ENCODE results near the gene WIZ.
"Not testable (repeated sequence)": the region's sequence is repeated elsewhere in the genome, so short reads cannot be mapped to it uniquely, and the experiment has no call there.

WIZ gene

DNA sequence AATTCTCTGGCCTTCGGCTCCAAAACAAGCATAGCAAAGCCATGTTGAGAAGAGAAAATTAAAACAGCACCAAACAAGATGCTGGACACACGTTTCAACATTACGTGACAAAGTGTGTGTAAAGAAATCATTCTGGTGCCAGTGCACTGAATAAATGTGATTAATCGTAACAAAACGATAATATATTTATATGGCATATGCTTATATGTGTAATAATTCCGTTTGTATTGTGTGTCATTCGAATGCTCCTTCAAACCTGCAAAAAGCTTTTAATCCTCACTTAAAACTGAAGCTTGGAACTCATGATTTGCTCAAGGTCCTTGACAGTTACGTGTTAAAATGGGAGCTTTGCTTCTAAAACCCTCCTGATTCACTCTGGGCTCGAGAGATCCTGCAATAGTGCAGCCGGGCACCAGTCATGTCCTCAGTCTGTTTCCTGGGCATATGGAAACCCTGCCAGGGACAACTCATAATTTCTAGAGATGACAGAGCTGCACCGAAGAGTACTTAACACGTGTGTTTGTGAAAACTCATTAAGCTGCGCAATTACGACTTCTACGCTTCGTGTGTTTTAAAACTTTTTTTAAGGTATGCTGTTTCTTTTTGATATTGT lies 30.2 kb downstream of the WIZ start:
- DNase-seq (ENCODE audit: low spot score) = no peak
- ChIA-PET POLR2A (ENCODE audit: low non-redundant PET) (interaction anchor here (0.6 to 1.5 kb wide), 5 partner anchors 12 to 261 kb away, joined by 3 to 5 read pairs (median 4); partner anchors contain the start of gene AKAP8), CTCF (interaction anchor here (0.6 to 1.7 kb wide), 16 partner anchors 11 to 944 kb away, joined by 3 to 7 read pairs (median 3); no protein-coding TSS in a partner anchor)
- peak overlapping the region; percentile 78 for H3K27ac ChIP-seq
- TF ChIP-seq, protein P1, sequence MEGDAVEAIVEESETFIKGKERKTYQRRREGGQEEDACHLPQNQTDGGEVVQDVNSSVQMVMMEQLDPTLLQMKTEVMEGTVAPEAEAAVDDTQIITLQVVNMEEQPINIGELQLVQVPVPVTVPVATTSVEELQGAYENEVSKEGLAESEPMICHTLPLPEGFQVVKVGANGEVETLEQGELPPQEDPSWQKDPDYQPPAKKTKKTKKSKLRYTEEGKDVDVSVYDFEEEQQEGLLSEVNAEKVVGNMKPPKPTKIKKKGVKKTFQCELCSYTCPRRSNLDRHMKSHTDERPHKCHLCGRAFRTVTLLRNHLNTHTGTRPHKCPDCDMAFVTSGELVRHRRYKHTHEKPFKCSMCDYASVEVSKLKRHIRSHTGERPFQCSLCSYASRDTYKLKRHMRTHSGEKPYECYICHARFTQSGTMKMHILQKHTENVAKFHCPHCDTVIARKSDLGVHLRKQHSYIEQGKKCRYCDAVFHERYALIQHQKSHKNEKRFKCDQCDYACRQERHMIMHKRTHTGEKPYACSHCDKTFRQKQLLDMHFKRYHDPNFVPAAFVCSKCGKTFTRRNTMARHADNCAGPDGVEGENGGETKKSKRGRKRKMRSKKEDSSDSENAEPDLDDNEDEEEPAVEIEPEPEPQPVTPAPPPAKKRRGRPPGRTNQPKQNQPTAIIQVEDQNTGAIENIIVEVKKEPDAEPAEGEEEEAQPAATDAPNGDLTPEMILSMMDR (conservative IDR thresholded peaks at IDR 0.05; ENCODE audit: low read depth) = no peak

DNA sequence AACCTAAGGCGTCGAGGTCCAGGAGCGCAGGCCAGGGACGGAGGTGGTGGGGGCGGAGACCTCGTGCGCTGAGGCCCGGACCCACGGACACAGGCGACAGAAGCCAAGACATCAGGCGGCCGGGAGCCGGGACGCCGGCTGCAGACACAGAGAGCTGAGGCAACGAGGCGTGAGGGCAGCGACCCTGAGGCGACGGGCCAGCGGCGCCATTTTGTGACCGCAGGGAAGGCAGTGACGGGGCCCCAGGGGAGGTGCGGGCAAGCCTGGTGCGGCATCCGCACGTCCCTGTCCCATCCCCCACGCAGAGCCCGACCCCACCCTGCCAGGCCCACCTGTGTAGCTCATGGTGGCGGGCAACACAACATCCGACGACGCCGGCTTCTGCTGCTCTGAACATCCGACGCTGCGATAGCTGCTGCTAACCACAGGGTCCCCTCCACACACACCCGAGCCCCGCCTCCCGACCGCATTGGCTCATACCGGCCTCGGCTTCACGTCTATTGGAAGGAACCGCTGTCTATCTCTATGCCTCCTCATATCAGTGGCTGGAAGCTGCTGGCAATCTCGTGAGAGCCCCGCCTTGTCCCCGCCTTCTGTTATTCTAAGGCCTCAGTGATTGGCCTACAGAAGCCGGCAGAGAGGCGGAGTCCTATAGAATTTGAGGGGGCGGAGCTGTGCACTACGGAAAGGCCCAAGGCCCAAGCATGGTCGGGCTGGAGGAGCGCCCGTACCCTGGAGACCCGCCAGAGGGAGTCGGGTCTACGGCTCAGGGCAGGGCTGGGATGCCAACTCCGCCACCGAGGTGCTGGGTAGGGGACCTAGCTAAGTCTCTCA lies 31.0 kb downstream of the WIZ start, which contains the start of gene AKAP8L:
AKAP8L (minus strand) TSS at position 410 of the 834 bp plus-strand sequence; CDS start at position 345, 65 bp downstream.
- peak; percentile 100 for DNase-seq (ENCODE audit: low spot score)
- TF ChIP-seq, protein P1 (conservative IDR thresholded peaks at IDR 0.05; ENCODE audit: low read depth) = no peak; the same call in 1 of the 2 replicates
- CTCF ChIA-PET = interaction anchor here (0.6 to 1.7 kb wide), 13 partner anchors 10 to 326 kb away, joined by 3 to 7 read pairs (median 4); no protein-coding TSS in a partner anchor
- peak within 1 kb of the TSS; percentile 78 for H3K27ac ChIP-seq
- POLR2A ChIA-PET (ENCODE audit: low non-redundant PET) = interaction anchor here (0.6 to 1.5 kb wide), 5 partner anchors 11 to 260 kb away, joined by 3 to 5 read pairs (median 4); partner anchors contain the start of gene AKAP8

DNA sequence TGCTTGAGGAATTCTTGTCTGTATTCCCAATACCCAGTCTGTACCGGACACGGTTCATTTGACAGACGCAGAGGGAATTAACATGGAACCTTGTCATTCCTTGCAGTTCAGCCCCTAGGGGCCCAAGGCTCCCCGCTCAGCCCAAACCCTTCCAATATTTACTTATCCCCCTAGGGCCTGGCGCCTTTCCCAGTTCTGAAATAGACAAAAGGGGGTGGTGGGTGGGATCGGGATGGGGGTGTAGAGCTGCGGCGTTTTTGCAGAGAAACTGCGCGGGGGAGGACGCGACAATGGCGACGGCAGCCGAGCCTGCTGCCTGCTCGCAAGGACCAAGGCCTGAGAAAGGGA lies 31.6 kb downstream of the WIZ start:
- ChIA-PET POLR2A (ENCODE audit: low non-redundant PET) (interaction anchor here (0.6 to 1.5 kb wide), 4 partner anchors 10 to 38 kb away, joined by 3 to 5 read pairs (median 4); partner anchors contain the start of gene AKAP8), CTCF (interaction anchor here (0.6 to 1.7 kb wide), 2 partner anchors 138 to 326 kb away, joined by 3 to 5 read pairs; no protein-coding TSS in a partner anchor)
- TF ChIP-seq, protein P1 (conservative IDR thresholded peaks at IDR 0.05; ENCODE audit: low read depth) = no peak
- H3K27ac ChIP-seq = peak overlapping the region; percentile 78
- DNase-seq (ENCODE audit: low spot score) = peak; percentile 43

DNA sequence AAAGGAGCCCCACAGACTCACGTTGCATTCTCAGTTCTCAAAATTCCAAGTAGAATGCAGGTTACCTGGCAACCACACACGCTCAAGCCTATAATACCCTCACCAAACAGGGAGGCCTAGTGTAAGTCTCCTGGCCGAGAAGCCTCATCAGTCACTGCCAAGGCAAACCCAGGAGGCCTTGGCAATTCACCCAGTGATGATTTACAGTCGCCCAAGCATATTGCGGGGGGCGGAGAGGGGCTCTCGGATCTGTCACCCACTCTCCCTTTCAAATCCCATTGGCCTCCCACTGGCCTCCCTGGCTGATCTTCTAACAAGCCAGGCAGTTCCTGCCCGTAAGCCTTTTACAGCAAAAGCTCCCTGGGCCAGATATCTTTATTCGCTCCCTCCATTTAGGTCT lies 32.1 kb downstream of the WIZ start:
- ChIA-PET POLR2A (ENCODE audit: low non-redundant PET) (no interaction called here), CTCF (no interaction called here)
- TF ChIP-seq, protein P1 (conservative IDR thresholded peaks at IDR 0.05; ENCODE audit: low read depth) = no peak
- peak overlapping the region; percentile 78 for H3K27ac ChIP-seq
- DNase-seq (ENCODE audit: low spot score) = peak; percentile 19

DNA sequence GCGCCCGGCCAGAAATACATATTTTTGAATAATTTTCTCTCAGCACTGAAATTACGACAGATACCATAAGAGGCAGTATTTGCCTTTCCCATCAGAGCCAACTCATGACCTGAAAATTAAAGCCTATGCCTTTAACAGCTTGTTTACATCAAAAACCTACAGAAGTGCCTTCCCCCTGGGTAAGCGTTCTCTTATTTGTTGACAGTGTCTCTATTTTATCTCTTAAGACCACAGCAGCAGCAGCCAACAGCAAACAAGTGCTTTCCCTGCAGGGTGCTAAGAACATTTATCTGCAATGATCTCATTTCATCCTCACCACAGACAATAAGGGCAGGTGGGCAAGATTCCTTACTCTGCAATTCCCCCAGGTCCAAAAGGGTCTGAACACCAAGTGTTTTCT lies 36.9 kb downstream of the WIZ start:
- CTCF ChIA-PET = no interaction called here
- DNase-seq (ENCODE audit: low spot score) = no peak
- no peak overlapping the region for H3K27ac ChIP-seq
- POLR2A ChIA-PET (ENCODE audit: low non-redundant PET) = no interaction called here
- TF ChIP-seq, protein P1 (conservative IDR thresholded peaks at IDR 0.05; ENCODE audit: low read depth) = no peak

DNA sequence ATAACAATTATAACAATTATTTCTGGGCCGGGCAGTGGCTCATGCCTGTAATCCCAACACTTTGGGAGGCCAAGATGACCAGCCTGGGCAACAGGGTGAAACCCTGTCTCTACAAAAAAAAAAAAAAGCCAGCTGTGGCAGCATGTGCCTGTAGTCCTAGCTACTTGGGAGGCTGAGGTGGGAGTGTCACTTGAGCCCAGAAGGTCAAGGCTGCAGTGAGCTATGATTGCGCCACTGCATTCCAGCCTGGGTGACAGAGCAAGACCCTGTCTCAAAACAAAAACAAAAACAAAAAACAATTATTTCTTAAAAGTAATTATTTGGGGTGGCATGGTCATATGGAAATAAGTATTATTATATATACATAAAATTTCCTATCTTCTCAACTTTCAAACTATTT lies 38.4 kb downstream of the WIZ start:
- DNase-seq (ENCODE audit: low spot score); POLR2A ChIA-PET (ENCODE audit: low non-redundant PET): not testable (repeated sequence)
- CTCF ChIA-PET = interaction anchor here (0.6 kb wide), 1 partner anchor 290 kb away, joined by 3 read pairs; no protein-coding TSS in a partner anchor
- peak overlapping the region; percentile 21 for H3K27ac ChIP-seq
